ENCODE data around the gene CDH3. TPM values are rescaled to one million over a fixed set of nuclear protein-coding genes. Genes with fewer than 3 reads are reported as not detected.

CDH3 gene
- total and polyA plus RNA-seq, 2 of the 13 experiments (the other 11 are each of a cell fraction or from before 2014, with no cell fraction given) = 0.11 TPM; not detected in 1

GRCh38 chr16:68707340-68708152 is 62.4 kb downstream of the CDH3 start (continued):
- TF ChIP-seq NFAT5 (CRISPR knock-in tag; IDR thresholded peaks at IDR 0.05) (no peak), ZBTB7B (CRISPR knock-in tag; IDR thresholded peaks at IDR 0.05) (no peak), RERE (CRISPR knock-in tag; IDR thresholded peaks at IDR 0.05; ENCODE audit: low read depth) (no peak), KDM5A (IDR thresholded peaks at IDR 0.05; ENCODE audit: borderline replicate concordance, low read length) (no peak), DBP (CRISPR knock-in tag; IDR thresholded peaks at IDR 0.05; ENCODE audit: not compliant biosample characterization) (no peak), SYNCRIP (IDR thresholded peaks at IDR 0.05; ENCODE audit: insufficient read depth, low read depth, low read length) (no peak), ZSCAN12 (CRISPR knock-in tag; IDR thresholded peaks at IDR 0.05) (no peak), ATM (IDR thresholded peaks at IDR 0.05; ENCODE audit: borderline replicate concordance) (no peak), DDIT3 (CRISPR knock-in tag; IDR thresholded peaks at IDR 0.05) (no peak), TEAD3 (CRISPR knock-in tag; optimal IDR thresholded peaks at IDR 0.05; ENCODE audit: borderline replicate concordance) (peak; percentile 95), MED1 (CRISPR knock-in tag; IDR thresholded peaks at IDR 0.05) (peak; percentile 63; the same call in 1 of the 2 replicates), E2F2 (CRISPR knock-in tag; IDR thresholded peaks at IDR 0.05; ENCODE audit: borderline replicate concordance) (no peak), ZNF747 (CRISPR knock-in tag; IDR thresholded peaks at IDR 0.05; ENCODE audit: borderline replicate concordance) (no peak)
